GM23248 (cell line): ENCODE data around the gene TMEM94. TPM values are rescaled to one million over a fixed set of nuclear protein-coding genes. Genes with fewer than 3 reads are reported as not detected.

Source experiments
- DNase-seq: peaks from one replicate; pipeline ENCODE4 v3.0.0-alpha.2; 2015
- H2AFZ ChIP-seq: fragments of 200-600 bp; sonication (generic); 2 replicates; pipeline ENCODE4 v1.6.1; 2016; ENCODE audit warnings: antibody characterized with exemption
- H3F3A ChIP-seq: fragments of 200-600 bp; sonication (generic); 2 replicates; pipeline ENCODE4 v1.6.1; 2016; ENCODE audit warnings: mild to moderate bottlenecking, antibody characterized with exemption, mixed run types; ENCODE audit not compliant: insufficient read depth
- H3K27ac ChIP-seq: fragments of 200-600 bp; sonication (generic); 2 replicates; pipeline ENCODE4 v1.5.1; 2016; ENCODE audit warnings: mild to moderate bottlenecking
- H3K27me3 ChIP-seq: fragments of 200-600 bp; sonication (generic); replicated peaks from 2 replicates; pipeline ENCODE4 v1.6.1; 2016; ENCODE audit warnings: mild to moderate bottlenecking; ENCODE audit not compliant: insufficient read depth
- H3K36me3 ChIP-seq: fragments of 200-600 bp; sonication (generic); 2 replicates; pipeline ENCODE4 v1.6.1; 2016; ENCODE audit warnings: low read depth, mild to moderate bottlenecking
- H3K4me1 ChIP-seq: fragments of 200-600 bp; sonication (generic); 2 replicates; pipeline ENCODE4 v1.6.1; 2016; ENCODE audit warnings: mild to moderate bottlenecking; ENCODE audit not compliant: insufficient read depth
- H3K4me2 ChIP-seq: fragments of 200-600 bp; sonication (generic); one replicate; pipeline ENCODE4 v1.6.1; 2016; ENCODE audit warnings: mild to moderate bottlenecking; ENCODE audit not compliant: unreplicated experiment
- H3K4me3 ChIP-seq: fragments of 200-600 bp; sonication (generic); 2 replicates; pipeline ENCODE4 v1.5.1; 2016; ENCODE audit warnings: mild to moderate bottlenecking
- H3K79me2 ChIP-seq: fragments of 200-600 bp; sonication (generic); 2 replicates; pipeline ENCODE4 v1.6.1; 2016; ENCODE audit warnings: mild to moderate bottlenecking; ENCODE audit not compliant: insufficient read depth
- H3K9ac ChIP-seq: fragments of 200-600 bp; sonication (generic); 2 replicates; pipeline ENCODE4 v1.6.1; 2016; ENCODE audit warnings: mild to moderate bottlenecking
- H3K9me2 ChIP-seq: fragments of 200-600 bp; sonication (generic); 2 replicates; pipeline ENCODE4 v1.6.1; 2016; ENCODE audit warnings: mixed run types, mild to moderate bottlenecking, moderate library complexity; ENCODE audit not compliant: insufficient read depth
- H3K9me3 ChIP-seq: fragments of 200-600 bp; sonication (generic); one replicate; pipeline ENCODE4 v1.6.1; 2017; ENCODE audit warnings: low read depth
- H4K20me1 ChIP-seq: fragments of 200-600 bp; sonication (generic); 2 replicates; pipeline ENCODE4 v1.6.0; 2016; ENCODE audit not compliant: insufficient read depth
- EZH2 ChIP-seq: fragments of 200-600 bp; sonication (generic); IDR thresholded peaks from 2 replicates; pipeline ENCODE4 v1.6.1; 2018; ENCODE audit warnings: antibody characterized with exemption, mild to moderate bottlenecking; ENCODE audit not compliant: insufficient read depth, poor library complexity, severe bottlenecking
- EZH2phosphoT487 ChIP-seq: fragments of 200-600 bp; sonication (generic); IDR thresholded peaks from 2 replicates; pipeline ENCODE4 v1.6.1; 2018; ENCODE audit warnings: antibody characterized with exemption, moderate library complexity, mild to moderate bottlenecking, low read depth; ENCODE audit not compliant: insufficient read depth
- WGBS, 2 experiments: methylation state at CpG; one replicate each; pipeline ENCODE4 v1.1.6; 2015 to 2017; ENCODE audit warnings: low lambda C conversion rate in 2 of 2, low coverage in 1 of 2; ENCODE audit errors: missing lambda C conversion rate in 2 of 2; 5-methylcytosine and 5-hydroxymethylcytosine counted together
- in situ Hi-C: fragments of 300-500 bp; cut with MboI; formaldehyde crosslinking; loops from 2 replicates; pipeline ENCODE4 v1.15.0; 2020
- polyA plus RNA-seq: library from polyadenylated mRNA; unstranded; fragments of >200 nt; fragmentation: Nextera tagmentation; extraction: Ambion mirVana; gene quantifications from 2 replicates; pipeline ENCODE4 v1.2.1, GENCODE V29; 2016
- total RNA-seq: library from RNA; depleted of rRNA; stranded (reverse); fragments of >200 nt; shearing (Covaris generic); gene quantifications from 2 replicates; pipeline ENCODE4 v1.2.3, GENCODE V29; 2014

TMEM94 gene
- total and polyA plus RNA-seq, 2 experiments from 2014 or later: 14.3 to 24.5 TPM

- Histone ChIP-seq H3K4me3 (no peak overlapping the region), H3K4me1 (no peaks in the 10 kb centered on the region), H3K9ac (no peak overlapping the region), H3K27me3 (peaks cover 5% of the 10 kb centered on the region; the same call in 1 of the 2 replicates), H3K9me3 (no peaks in the 10 kb centered on the region), H3F3A (no peaks in the 10 kb centered on the region), H3K27ac (no peak overlapping the region), H3K36me3 (no peaks in the 10 kb centered on the region), H3K9me2 (no peaks in the 10 kb centered on the region), H3K4me2 (no peak overlapping the region), H2AFZ (no peak overlapping the region), H3K79me2 (no peaks in the 10 kb centered on the region), H4K20me1 (no peaks in the 10 kb centered on the region)
- DNase-seq: no peak
- in situ Hi-C loops: no loop called here
- whole genome bisulfite sequencing, 2 experiments: 94 to 96% methylated on average over 8 of the region's 8 CpGs
- TF ChIP-seq EZH2phosphoT487 (no peak), EZH2 (no peak)
Measured at GRCh38 chr17:75521290-75521689, 64.9 kb downstream of the TMEM94 start.

- Histone ChIP-seq H3K9me2 (no peaks in the 10 kb centered on the region), H3K9me3 (no peaks in the 10 kb centered on the region), H3K4me2 (no peak overlapping the region), H3K79me2 (no peaks in the 10 kb centered on the region), H3K27ac (no peak overlapping the region), H2AFZ (no peak overlapping the region), H3K4me3 (no peak overlapping the region), H3F3A (no peaks in the 10 kb centered on the region), H3K36me3 (no peaks in the 10 kb centered on the region), H3K27me3 (peaks cover 13% of the 10 kb centered on the region; the same call in 1 of the 2 replicates), H3K9ac (no peak overlapping the region), H4K20me1 (no peaks in the 10 kb centered on the region), H3K4me1 (no peaks in the 10 kb centered on the region)
- peak; percentile 57 for DNase-seq
- in situ Hi-C loops: no loop called here
- TF ChIP-seq EZH2 (no peak), EZH2phosphoT487 (no peak)
- 93 to 98% methylated on average over 24 to 33 of the region's 33 CpGs for WGBS, 2 experiments
Measured at GRCh38 chr17:75521951-75522727, 65.7 kb downstream of the TMEM94 start.

GRCh38 chr17:75523647-75524046, 67.2 kb downstream of the TMEM94 start:
- H3K9me2 ChIP-seq: no peaks in the 10 kb centered on the region
- 89% methylated on average over 7 of the region's 7 CpGs for WGBS, 2 experiments
- no peaks in the 10 kb centered on the region for H4K20me1 ChIP-seq
- H3K4me2 ChIP-seq: no peak overlapping the region
- H3K36me3 ChIP-seq: no peaks in the 10 kb centered on the region
- TF ChIP-seq EZH2phosphoT487 (no peak), EZH2 (no peak)
- H3K4me1 ChIP-seq: no peaks in the 10 kb centered on the region
- H3K9me3 ChIP-seq: no peaks in the 10 kb centered on the region
- no peaks in the 10 kb centered on the region for H3F3A ChIP-seq
- DNase-seq: no peak
- H2AFZ ChIP-seq: no peak overlapping the region
- no peak overlapping the region for H3K27ac ChIP-seq
- H3K9ac ChIP-seq: no peak overlapping the region
- H3K4me3 ChIP-seq: no peak overlapping the region
- in situ Hi-C loops: no loop called here
- H3K79me2 ChIP-seq: no peaks in the 10 kb centered on the region
- peaks cover 19% of the 10 kb centered on the region; the same call in 1 of the 2 replicates for H3K27me3 ChIP-seq

- H3K27me3 ChIP-seq: peaks cover 19% of the 10 kb centered on the region; the same call in 1 of the 2 replicates
- H3K4me3 ChIP-seq: peak overlapping the region; percentile 60; the same call in 1 of the 2 replicates
- TF ChIP-seq EZH2 (no peak), EZH2phosphoT487 (no peak)
- H3K27ac ChIP-seq: no peak overlapping the region
- no peaks in the 10 kb centered on the region for H3F3A ChIP-seq
- H2AFZ ChIP-seq: no peak overlapping the region
- H3K9ac ChIP-seq: no peak overlapping the region
- no peaks in the 10 kb centered on the region for H3K9me2 ChIP-seq
- H3K4me2 ChIP-seq: no peak overlapping the region
- H3K79me2 ChIP-seq: no peaks in the 10 kb centered on the region
- H3K4me1 ChIP-seq: no peaks in the 10 kb centered on the region
- H3K36me3 ChIP-seq: no peaks in the 10 kb centered on the region
- H4K20me1 ChIP-seq: no peaks in the 10 kb centered on the region
- DNase-seq: no peak
- in situ Hi-C loops: no loop called here
- H3K9me3 ChIP-seq: no peaks in the 10 kb centered on the region
- 25 to 28% methylated on average over 24 of the region's 24 CpGs for WGBS, 2 experiments
Measured at GRCh38 chr17:75524269-75524969, 68.0 kb downstream of the TMEM94 start.
